Body of pancreas (tissue), 4 donors: ENCODE results near the gene WSB1. TPM values are rescaled to one million over a fixed set of nuclear protein-coding genes. Genes with fewer than 3 reads are reported as not detected.
A peak's percentile ranks its signal among the peaks of the same experiment; 100 is the strongest.

Source experiments
- ATAC-seq: fragments of 150-250 bp; one replicate; pipeline ENCODE4 v1.9.1; 2016
- DNase-seq, 4 donors: peaks; one replicate each; pipeline ENCODE4 v3.0.0-alpha.2; 2019
- H3K27ac ChIP-seq, 4 donors: fragments of 200-600 bp; sonication (generic); 1 replicate in 3 of 4; 2 replicates in 1 of 4; pipeline versions ENCODE4 v1.5.1 to v1.6.1; 2016 to 2019; ENCODE audit warnings: mild to moderate bottlenecking in 1 of 4, mixed read lengths in 1 of 4, moderate library complexity in 1 of 4
- H3K27me3 ChIP-seq, 2 donors: fragments of 200-600 bp; sonication (generic); one replicate each; pipeline ENCODE4 v1.6.0; 2016; ENCODE audit warnings: mild to moderate bottlenecking in 1 of 2
- H3K36me3 ChIP-seq, 2 donors: fragments of 200-600 bp; sonication (generic); replicated peaks in 1 of 2; 2 replicates each; pipeline ENCODE4 v1.5.1; 2016; ENCODE audit warnings: low read depth in 2 of 2; ENCODE audit not compliant: insufficient read depth in 1 of 2
- H3K4me1 ChIP-seq: fragments of 200-600 bp; sonication (generic); one replicate; pipeline ENCODE4 v1.6.0; 2016
- H3K4me3 ChIP-seq, 2 donors: fragments of 200-600 bp; sonication (generic); 1 replicate in 1 of 2; 2 replicates in 1 of 2; pipeline ENCODE4 v1.5.1; 2016 to 2019
- H3K9me3 ChIP-seq, 3 donors: fragments of 200-600 bp; sonication (generic); 1 replicate in 2 of 3; 2 replicates in 1 of 3; pipeline ENCODE4 v1.5.1; 2016
- CTCF ChIP-seq, 7 experiments: fragments of 450-650 bp in 4 of 7; fragments of 200-600 bp in 3 of 7; sonication (generic) in 3 of 7; IDR thresholded peaks; one replicate each; pipeline ENCODE4 v1.5.1; 2016 to 2019; ENCODE audit warnings: antibody characterized with exemption in 7 of 7
- POLR2A ChIP-seq, 3 donors: fragments of 450-650 bp; IDR thresholded peaks; one replicate each; pipeline ENCODE4 v1.6.1; 2016; ENCODE audit warnings: antibody characterized with exemption in 3 of 3, mild to moderate bottlenecking in 2 of 3
- WGBS, 2 donors: methylation state at CpG; one replicate each; pipeline ENCODE4 v1.1.5; 2017; 5-methylcytosine and 5-hydroxymethylcytosine counted together
- intact Hi-C: fragments of 100-400 bp; cut with DNase I; formaldehyde crosslinking; loops from one replicate; pipeline ENCODE4 v1.15.1; 2023
- total RNA-seq, 2 donors: library from RNA; depleted of rRNA; stranded (reverse); fragments of >200 nt; gene quantifications; one replicate each; pipeline ENCODE4 v1.1.0, GENCODE V29; 2016

The WSB1 gene
- total RNA-seq, 2 donors from 2014 or later = 106 to 147 TPM

GRCh38 chr17:27345141-27345904 lies 51.4 kb downstream of the WSB1 start:
- no peak for TF ChIP-seq CTCF (IDR thresholded peaks at IDR 0.05)
- peak in 2 of 3 donors; percentile 55 to 57 for TF ChIP-seq POLR2A (IDR thresholded peaks at IDR 0.05)
- Histone ChIP-seq H3K27ac (peak overlapping the region; percentile 39 to 71 (median 58)), H3K36me3 (no peaks in the 10 kb centered on the region), H3K27me3 (no peaks in the 10 kb centered on the region), H3K4me3 (no peak overlapping the region), H3K4me1 (peaks cover 20% of the 10 kb centered on the region), H3K9me3 (no peaks in the 10 kb centered on the region)
- DNase-seq (peak; percentile 63 to 82 (median 74)), ATAC-seq (peak; percentile 81)
- 41 to 44% methylated on average over 17 of the region's 17 CpGs for WGBS, 2 donors
- intact Hi-C loops = no loop called here

- H3K9me3 ChIP-seq = no peaks in the 10 kb centered on the region
- peaks cover 13% of the 10 kb centered on the region for H3K4me1 ChIP-seq
- peak overlapping the region in 2 of 4 donors; percentile 58 to 71 for H3K27ac ChIP-seq
- H3K4me3 ChIP-seq = no peak overlapping the region
- no peaks in the 10 kb centered on the region for H3K27me3 ChIP-seq
- TF ChIP-seq CTCF (IDR thresholded peaks at IDR 0.05) = no peak
- TF ChIP-seq POLR2A (IDR thresholded peaks at IDR 0.05) = no peak
- DNase-seq (no peak), ATAC-seq (no peak)
- intact Hi-C loops = no loop called here
- WGBS, 2 donors = 81 to 87% methylated on average over 8 of the region's 8 CpGs
- no peaks in the 10 kb centered on the region for H3K36me3 ChIP-seq
These were observed 52.5 kb downstream of the WSB1 start for GRCh38 chr17:27346228-27346899.

- Histone ChIP-seq H3K9me3 (no peaks in the 10 kb centered on the region), H3K36me3 (no peaks in the 10 kb centered on the region), H3K4me3 (no peak overlapping the region), H3K27ac (no peak overlapping the region), H3K4me1 (peaks cover 24% of the 10 kb centered on the region), H3K27me3 (no peaks in the 10 kb centered on the region)
- ATAC-seq = no peak
- intact Hi-C loops = no loop called here
- no peak for TF ChIP-seq POLR2A (IDR thresholded peaks at IDR 0.05)
- TF ChIP-seq CTCF (IDR thresholded peaks at IDR 0.05) = no peak
- 72 to 83% methylated on average over 2 of the region's 2 CpGs for WGBS, 2 donors
- no peak for DNase-seq
These were observed 54.3 kb downstream of the WSB1 start for GRCh38 chr17:27348196-27348595.

GRCh38 chr17:27349540-27350021 lies 55.7 kb downstream of the WSB1 start:
- 83 to 93% methylated on average over 6 to 22 of the region's 34 CpGs for WGBS, 2 donors
- DNase-seq = peak in 1 of 4 donors; percentile 16
- intact Hi-C loops = no loop called here
- no peak overlapping the region for H3K4me3 ChIP-seq
- ATAC-seq = no peak
- H3K36me3 ChIP-seq = no peaks in the 10 kb centered on the region
- TF ChIP-seq POLR2A (IDR thresholded peaks at IDR 0.05) = no peak
- TF ChIP-seq CTCF (IDR thresholded peaks at IDR 0.05) = no peak
- H3K4me1 ChIP-seq = peaks cover 31% of the 10 kb centered on the region
- H3K27me3 ChIP-seq = no peaks in the 10 kb centered on the region
- no peaks in the 10 kb centered on the region for H3K9me3 ChIP-seq
- peak overlapping the region; percentile 69 to 80 (median 78) for H3K27ac ChIP-seq
